Chondrocyte (in vitro differentiated cells): ENCODE results near the gene P2RX3. TPM values are rescaled to one million over a fixed set of nuclear protein-coding genes. Genes with fewer than 3 reads are reported as not detected.

Experiments used
- DNase-seq: peaks from one replicate; pipeline ENCODE4 v3.0.0; 2021; ENCODE audit warnings: mixed read lengths, low spot score
- H3K27ac Mint-ChIP-seq: one replicate; pipeline ENCODE4 v1.8.0; 2021; ENCODE audit warnings: mild to moderate bottlenecking, moderate library complexity, mixed read lengths; ENCODE audit not compliant: unreplicated experiment
- H3K27me3 Mint-ChIP-seq: 2 replicates; pipeline ENCODE4 v1.8.0; 2021; ENCODE audit warnings: low read depth, mixed read lengths
- H3K36me3 Mint-ChIP-seq: 2 replicates; pipeline ENCODE4 v1.8.0; 2021; ENCODE audit warnings: low read depth, mixed read lengths
- H3K4me1 Mint-ChIP-seq: 2 replicates; pipeline ENCODE4 v1.8.0; 2021; ENCODE audit warnings: low read depth, mild to moderate bottlenecking, mixed read lengths
- H3K4me3 Mint-ChIP-seq: one replicate; pipeline ENCODE4 v1.8.0; 2021; ENCODE audit warnings: mild to moderate bottlenecking, moderate library complexity, mixed read lengths; ENCODE audit not compliant: unreplicated experiment
- H3K9me3 Mint-ChIP-seq: 2 replicates; pipeline ENCODE4 v1.8.0; 2021; ENCODE audit warnings: low read depth, mixed read lengths
- CTCF ChIP-seq: fragments of 200-600 bp; sonication (generic); IDR thresholded peaks from 2 replicates; pipeline ENCODE4 v1.5.0; 2021; ENCODE audit warnings: antibody characterized with exemption, mild to moderate bottlenecking, moderate library complexity
- total RNA-seq: library from RNA; stranded (reverse); gene quantifications from 3 replicates; pipeline ENCODE4 v1.2.1, GENCODE V29; 2021

Gene P2RX3
- total RNA-seq, 1 donor from 2014 or later, result not detected

GRCh38 chr11:57356268-57356667, 18.1 kb downstream of the P2RX3 start:
- Mint-ChIP-seq H3K4me1 (peaks cover 4% of the 10 kb centered on the region), H3K27me3 (peaks cover 12% of the 10 kb centered on the region)
- no peak for TF ChIP-seq CTCF

GRCh38 chr11:57357310-57357709, 19.2 kb downstream of the P2RX3 start:
- no peak for DNase-seq
- Mint-ChIP-seq H3K4me1 (peaks cover 4% of the 10 kb centered on the region), H3K36me3 (no peaks in the 10 kb centered on the region), H3K27ac (no peak overlapping the region), H3K9me3 (no peaks in the 10 kb centered on the region), H3K27me3 (peaks cover 16% of the 10 kb centered on the region), H3K4me3 (no peak overlapping the region)
- no peak for TF ChIP-seq CTCF

More at GRCh38 chr11:57356268-57356667, 18.1 kb downstream of the P2RX3 start:
- H3K4me3 Mint-ChIP-seq, result no peak overlapping the region
- H3K9me3 Mint-ChIP-seq, result peaks cover 4% of the 10 kb centered on the region
- no peak overlapping the region for H3K27ac Mint-ChIP-seq
- DNase-seq, result no peak
- peaks cover 2% of the 10 kb centered on the region for H3K36me3 Mint-ChIP-seq

- Mint-ChIP-seq H3K36me3 (no peaks in the 10 kb centered on the region), H3K4me3 (no peak overlapping the region), H3K27ac (no peak overlapping the region), H3K27me3 (peaks cover 14% of the 10 kb centered on the region), H3K9me3 (no peaks in the 10 kb centered on the region), H3K4me1 (peaks cover 4% of the 10 kb centered on the region)
- DNase-seq, result no peak
- no peak for TF ChIP-seq CTCF
Observed at GRCh38 chr11:57357856-57358255, 19.7 kb downstream of the P2RX3 start.

- no peaks in the 10 kb centered on the region for H3K36me3 Mint-ChIP-seq
- no peaks in the 10 kb centered on the region for H3K9me3 Mint-ChIP-seq
- H3K4me3 Mint-ChIP-seq, result no peak overlapping the region
- no peak overlapping the region for H3K27ac Mint-ChIP-seq
- peaks cover 4% of the 10 kb centered on the region for H3K4me1 Mint-ChIP-seq
- no peak for DNase-seq
- H3K27me3 Mint-ChIP-seq, result peaks cover 20% of the 10 kb centered on the region
- TF ChIP-seq CTCF, result no peak
Observed at GRCh38 chr11:57358543-57358961, 20.4 kb downstream of the P2RX3 start.

GRCh38 chr11:57358991-57359390, 20.8 kb downstream of the P2RX3 start:
- TF ChIP-seq CTCF, result no peak
- Mint-ChIP-seq H3K4me3 (no peak overlapping the region), H3K9me3 (no peaks in the 10 kb centered on the region), H3K27me3 (peaks cover 23% of the 10 kb centered on the region), H3K4me1 (peaks cover 4% of the 10 kb centered on the region), H3K36me3 (no peaks in the 10 kb centered on the region), H3K27ac (no peak overlapping the region)
- DNase-seq, result no peak
